PC-3 (cell line): Measurements from ENCODE around the gene TNC. TPM values are rescaled to one million over a fixed set of nuclear protein-coding genes. Genes with fewer than 3 reads are reported as not detected.

Experiments
- ATAC-seq: fragments of 200-7000 bp; cut with Tn5 transposase; 2 replicates; pipeline ENCODE4 v1.9.1; 2020; ENCODE audit warnings: mild to moderate bottlenecking, moderate library complexity
- BruUV-seq: library from RNA; stranded (reverse); fragments of 400-500 nt; replicated peaks from 2 replicates; lab custom pipeline; 2021; lab: Mats Ljungman, UMichigan
- CTCF ChIA-PET: fragments of 300-600 bp; sonication (Branson Sonifier 250); formaldehyde crosslinking; loops from one replicate; lab custom pipeline; 2022; ENCODE audit warnings: antibody characterized with exemption; lab: Charles Lee
- POLR2A ChIA-PET: fragments of 300-600 bp; sonication (Branson Sonifier 250); formaldehyde crosslinking; loops from one replicate; lab custom pipeline; 2022; ENCODE audit warnings: antibody characterized with exemption; ENCODE audit not compliant: unreplicated experiment; lab: Charles Lee
- DNase-seq: peaks from one replicate; pipeline ENCODE4 v3.0.0-alpha.2; 2015
- H2AFZ ChIP-seq: fragments of 300-600 bp; sonication (generic); 2 replicates; pipeline ENCODE4 v1.6.0; 2016; ENCODE audit warnings: antibody characterized with exemption, low read length
- H3F3A ChIP-seq: fragments of 300-600 bp; sonication (generic); one replicate; pipeline ENCODE4 v1.6.0; 2017; ENCODE audit warnings: antibody characterized with exemption, low read length, control low read depth, mild to moderate bottlenecking; ENCODE audit not compliant: unreplicated experiment
- H3K27ac ChIP-seq: fragments of 300-600 bp; sonication (generic); 2 replicates; pipeline ENCODE4 v1.5.1; 2016; ENCODE audit warnings: mild to moderate bottlenecking, low read length
- H3K27me3 ChIP-seq: fragments of 300-600 bp; sonication (generic); 2 replicates; pipeline ENCODE4 v1.6.1; 2016; ENCODE audit warnings: low read length, mixed read lengths
- H3K36me3 ChIP-seq: fragments of 300-600 bp; sonication (generic); 2 replicates; pipeline ENCODE4 v1.6.1; 2016; ENCODE audit warnings: low read depth, mixed run types, low read length, mixed read lengths
- H3K4me1 ChIP-seq: fragments of 300-600 bp; sonication (generic); 2 replicates; pipeline ENCODE4 v1.5.1; 2016; ENCODE audit warnings: low read length; ENCODE audit not compliant: insufficient read depth
- H3K4me2 ChIP-seq: fragments of 300-600 bp; sonication (generic); 2 replicates; pipeline ENCODE4 v1.6.0; 2016; ENCODE audit warnings: low read length
- H3K4me3 ChIP-seq: fragments of 300-600 bp; sonication (generic); 2 replicates; pipeline ENCODE4 v1.5.1; 2016; ENCODE audit warnings: mild to moderate bottlenecking, low read length, mixed read lengths
- H3K79me2 ChIP-seq: fragments of 300-600 bp; sonication (generic); 2 replicates; pipeline ENCODE4 v1.6.1; 2017; ENCODE audit warnings: low read length, mixed read lengths
- H3K9ac ChIP-seq: fragments of 300-600 bp; sonication (generic); 2 replicates; pipeline ENCODE4 v1.6.0; 2016; ENCODE audit warnings: mild to moderate bottlenecking, low read length
- H3K9me2 ChIP-seq: fragments of 300-600 bp; sonication (generic); replicated peaks from 2 replicates; pipeline ENCODE4 v1.6.1; 2016; ENCODE audit warnings: mixed run types, low read length, mixed read lengths
- H3K9me3 ChIP-seq: fragments of 300-600 bp; sonication (generic); 2 replicates; pipeline ENCODE4 v1.6.1; 2016; ENCODE audit warnings: low read length, mixed read lengths
- H4K20me1 ChIP-seq: fragments of 300-600 bp; sonication (generic); 2 replicates; pipeline ENCODE4 v1.6.1; 2016; ENCODE audit warnings: low read length, mixed read lengths
- CTCF ChIP-seq: fragments of 300-600 bp; sonication (generic); conservative IDR thresholded peaks from 2 replicates; pipeline ENCODE4 v1.5.1; 2017; ENCODE audit warnings: antibody characterized with exemption, low read depth, mild to moderate bottlenecking, low read length
- EZH2 ChIP-seq: fragments of 300-600 bp; sonication (generic); IDR thresholded peaks from one replicate; pipeline ENCODE4 v1.6.1; 2017; ENCODE audit warnings: antibody characterized with exemption, mild to moderate bottlenecking, low read length; ENCODE audit not compliant: unreplicated experiment
- EZH2phosphoT487 ChIP-seq: fragments of 300-600 bp; sonication (generic); IDR thresholded peaks from 2 replicates; pipeline ENCODE4 v1.6.1; 2018; ENCODE audit warnings: mild to moderate bottlenecking, antibody characterized with exemption, low read length, borderline replicate concordance
- intact Hi-C: fragments of 100-400 bp; cut with micrococcal nuclease; formaldehyde crosslinking; loops from 2 replicates; pipeline ENCODE4 v1.9.0; 2023
- total RNA-seq: library from RNA; depleted of rRNA; stranded (reverse); fragments of >200 nt; gene quantifications from 2 replicates; pipeline ENCODE4 v1.2.3, GENCODE V29; 2014

TNC gene
- total RNA-seq, 1 experiment from 2014 or later: 60.1 TPM

- Histone ChIP-seq H3K79me2 (no peaks in the 10 kb centered on the region), H3K9me3 (no peaks in the 10 kb centered on the region), H2AFZ (0 out of 2 replicates have a peak overlapping the region, but pooled peaks have one; percentile 11), H3F3A (no peaks in the 10 kb centered on the region), H3K9ac (no peak overlapping the region; the same call in 1 of the 2 replicates), H3K27ac (peak overlapping the region; percentile 49), H3K27me3 (no peaks in the 10 kb centered on the region), H3K4me3 (no peak overlapping the region), H4K20me1 (no peaks in the 10 kb centered on the region), H3K9me2 (no peaks in the 10 kb centered on the region), H3K36me3 (no peaks in the 10 kb centered on the region), H3K4me2 (peak overlapping the region; percentile 33), H3K4me1 (peaks cover 14% of the 10 kb centered on the region)
- intact Hi-C loops: no loop called here
- ATAC-seq (peak; percentile 92), DNase-seq (peak; percentile 80)
- ChIA-PET POLR2A (interaction anchor here (0.6 kb wide), 1 partner anchor 81 kb away, joined by 4 read pairs; no protein-coding TSS in a partner anchor), CTCF (no interaction called here)
- no TSS peak for BruUV-seq
- no peak for TF ChIP-seq EZH2
- TF ChIP-seq CTCF: no peak
- TF ChIP-seq EZH2phosphoT487: no peak
Measured at GRCh38 chr9:114988962-114989599, 128.9 kb downstream of the TNC start.

GRCh38 chr9:114987116-114987515 is 130.8 kb downstream of the TNC start:
- POLR2A ChIA-PET: no interaction called here
- no peak overlapping the region for H2AFZ ChIP-seq
- intact Hi-C loops: no loop called here
- H3K27me3 ChIP-seq: no peaks in the 10 kb centered on the region
- CTCF ChIA-PET: no interaction called here
- ATAC-seq (no peak), DNase-seq (no peak)
- H3K79me2 ChIP-seq: no peaks in the 10 kb centered on the region
- H4K20me1 ChIP-seq: no peaks in the 10 kb centered on the region
- no peak overlapping the region for H3K4me2 ChIP-seq
- TF ChIP-seq EZH2phosphoT487 (no peak), EZH2 (no peak), CTCF (no peak)
- no peak overlapping the region for H3K27ac ChIP-seq
- no peaks in the 10 kb centered on the region for H3K36me3 ChIP-seq
- H3K9me3 ChIP-seq: no peaks in the 10 kb centered on the region
- H3K9me2 ChIP-seq: no peaks in the 10 kb centered on the region
- H3F3A ChIP-seq: no peaks in the 10 kb centered on the region
- peaks cover 14% of the 10 kb centered on the region for H3K4me1 ChIP-seq
- BruUV-seq: no TSS peak
- no peak overlapping the region for H3K4me3 ChIP-seq
- H3K9ac ChIP-seq: no peak overlapping the region

- Histone ChIP-seq H3K4me2 (no peak overlapping the region), H3K27ac (no peak overlapping the region), H3K9me2 (no peaks in the 10 kb centered on the region), H3K36me3 (no peaks in the 10 kb centered on the region), H3K9me3 (no peaks in the 10 kb centered on the region), H4K20me1 (no peaks in the 10 kb centered on the region), H3K4me3 (no peak overlapping the region), H3F3A (no peaks in the 10 kb centered on the region), H2AFZ (no peak overlapping the region), H3K4me1 (peaks cover 23% of the 10 kb centered on the region), H3K27me3 (no peaks in the 10 kb centered on the region), H3K79me2 (no peaks in the 10 kb centered on the region), H3K9ac (no peak overlapping the region)
- intact Hi-C loops: no loop called here
- ATAC-seq (no peak), DNase-seq (no peak)
- ChIA-PET CTCF (no interaction called here), POLR2A (no interaction called here)
- TF ChIP-seq EZH2 (no peak), CTCF (no peak), EZH2phosphoT487 (no peak)
- BruUV-seq: no TSS peak
Measured at GRCh38 chr9:114985959-114986501, 131.9 kb downstream of the TNC start.
